Measurements from ENCODE around the gene LYST.

Gene LYST

GRCh38 chr1:235911300-235911662 is 44.6 kb upstream of the LYST start:
- Histone ChIP-seq H3K79me2 (ENCODE audit: insufficient read depth, low read length) (no peaks in the 10 kb centered on the region), H3K36me3 (ENCODE audit: insufficient read depth, low read length) (no peaks in the 10 kb centered on the region), H3K4me1 (ENCODE audit: insufficient read depth, low read length, poor library complexity, severe bottlenecking) (no peaks in the 10 kb centered on the region), H3K4me2 (ENCODE audit: low read depth, low read length, poor library complexity, severe bottlenecking) (no peak overlapping the region), H3F3A (ENCODE audit: low read depth) (no peaks in the 10 kb centered on the region), H4K20me1 (ENCODE audit: insufficient read depth, low read length, poor library complexity, severe bottlenecking) (no peaks in the 10 kb centered on the region), H3K9ac (ENCODE audit: low read depth, low read length, poor library complexity, severe bottlenecking) (no peak overlapping the region), H3K9me2 (replicated peaks; ENCODE audit: low read depth, low read length) (no peaks in the 10 kb centered on the region), H3K9me3 (ENCODE audit: insufficient read depth, low read depth, low read length) (no peaks in the 10 kb centered on the region), H3K4me3 (ENCODE audit: low read length, poor library complexity, severe bottlenecking) (no peak overlapping the region), H2AFZ (ENCODE audit: low read length) (no peak overlapping the region), H3K27me3 (ENCODE audit: insufficient read depth, low read length, poor library complexity, severe bottlenecking) (no peaks in the 10 kb centered on the region)
- no peak for TF ChIP-seq CTCF (conservative IDR thresholded peaks at IDR 0.05; ENCODE audit: low read length)
- TF ChIP-seq EZH2phosphoT487 (IDR thresholded peaks at IDR 0.05; ENCODE audit: borderline replicate concordance): no peak

DNA sequence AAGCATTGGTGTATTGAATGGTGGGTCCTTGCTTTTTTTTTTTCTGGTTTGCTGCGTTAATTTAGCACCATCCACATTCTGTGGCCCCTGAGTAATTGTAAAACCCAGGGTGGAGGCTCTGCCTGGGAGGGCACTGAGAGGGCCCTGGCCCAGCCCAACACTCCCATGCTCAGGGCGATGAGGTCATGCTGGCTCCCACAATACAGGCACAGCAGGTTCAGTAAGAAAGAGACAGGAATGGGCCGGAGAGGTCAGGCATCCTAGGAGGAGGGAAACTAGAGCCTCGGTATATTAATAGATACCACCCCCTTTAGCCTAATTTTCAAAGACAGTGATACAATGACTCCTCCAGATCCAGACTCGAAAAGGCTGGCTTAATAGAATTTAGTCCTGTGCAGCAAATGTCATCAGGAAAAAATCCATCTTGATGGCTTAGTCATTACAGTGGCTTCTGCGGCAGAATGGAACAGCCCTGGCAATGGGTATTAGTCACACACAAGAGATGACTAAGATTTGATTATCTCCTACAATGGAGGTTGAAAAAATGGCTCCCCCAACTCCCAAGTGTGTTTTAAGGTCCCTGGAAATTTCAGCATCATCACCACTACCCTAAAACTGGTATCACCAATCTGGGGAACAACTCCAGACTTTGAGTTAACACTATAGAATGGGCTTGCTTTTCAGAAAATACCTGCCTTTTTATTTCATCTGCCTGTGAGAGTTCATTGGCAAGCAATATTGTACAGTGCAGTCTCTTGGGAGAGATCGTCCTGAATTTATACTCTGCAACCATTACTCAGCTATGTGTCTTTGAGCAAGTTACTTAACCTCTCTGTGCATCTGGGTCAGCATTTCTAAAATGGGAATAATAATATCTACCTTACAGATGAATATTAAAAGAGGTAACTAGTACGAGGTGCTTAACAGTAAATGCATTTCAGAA is 43.9 kb upstream of the LYST start:
- Histone ChIP-seq H2AFZ (ENCODE audit: low read length) (no peak overlapping the region), H3K4me2 (ENCODE audit: low read depth, low read length, poor library complexity, severe bottlenecking) (no peak overlapping the region), H4K20me1 (ENCODE audit: insufficient read depth, low read length, poor library complexity, severe bottlenecking) (no peaks in the 10 kb centered on the region), H3K79me2 (ENCODE audit: insufficient read depth, low read length) (no peaks in the 10 kb centered on the region), H3K36me3 (ENCODE audit: insufficient read depth, low read length) (no peaks in the 10 kb centered on the region), H3K9ac (ENCODE audit: low read depth, low read length, poor library complexity, severe bottlenecking) (no peak overlapping the region), H3K4me1 (ENCODE audit: insufficient read depth, low read length, poor library complexity, severe bottlenecking) (no peaks in the 10 kb centered on the region), H3K4me3 (ENCODE audit: low read length, poor library complexity, severe bottlenecking) (no peak overlapping the region), H3K9me3 (ENCODE audit: insufficient read depth, low read depth, low read length) (no peaks in the 10 kb centered on the region), H3K9me2 (replicated peaks; ENCODE audit: low read depth, low read length) (no peaks in the 10 kb centered on the region), H3K27me3 (ENCODE audit: insufficient read depth, low read length, poor library complexity, severe bottlenecking) (no peaks in the 10 kb centered on the region), H3F3A (ENCODE audit: low read depth) (no peaks in the 10 kb centered on the region)
- no peak for TF ChIP-seq EZH2phosphoT487 (IDR thresholded peaks at IDR 0.05; ENCODE audit: borderline replicate concordance)
- TF ChIP-seq CTCF (conservative IDR thresholded peaks at IDR 0.05; ENCODE audit: low read length): no peak

GRCh38 chr1:235908742-235909520 is 42.2 kb upstream of the LYST start:
- Histone ChIP-seq H3K9me3 (ENCODE audit: insufficient read depth, low read depth, low read length) (no peaks in the 10 kb centered on the region), H3K27me3 (ENCODE audit: insufficient read depth, low read length, poor library complexity, severe bottlenecking) (no peaks in the 10 kb centered on the region), H3K4me3 (ENCODE audit: low read length, poor library complexity, severe bottlenecking) (no peak overlapping the region), H3K4me2 (ENCODE audit: low read depth, low read length, poor library complexity, severe bottlenecking) (no peak overlapping the region), H3K36me3 (ENCODE audit: insufficient read depth, low read length) (no peaks in the 10 kb centered on the region), H3F3A (ENCODE audit: low read depth) (no peaks in the 10 kb centered on the region), H3K79me2 (ENCODE audit: insufficient read depth, low read length) (no peaks in the 10 kb centered on the region), H3K9me2 (replicated peaks; ENCODE audit: low read depth, low read length) (no peaks in the 10 kb centered on the region), H2AFZ (ENCODE audit: low read length) (no peak overlapping the region), H4K20me1 (ENCODE audit: insufficient read depth, low read length, poor library complexity, severe bottlenecking) (no peaks in the 10 kb centered on the region), H3K9ac (ENCODE audit: low read depth, low read length, poor library complexity, severe bottlenecking) (no peak overlapping the region), H3K4me1 (ENCODE audit: insufficient read depth, low read length, poor library complexity, severe bottlenecking) (no peaks in the 10 kb centered on the region)
- TF ChIP-seq EZH2phosphoT487 (IDR thresholded peaks at IDR 0.05; ENCODE audit: borderline replicate concordance): no peak
- no peak for TF ChIP-seq CTCF (conservative IDR thresholded peaks at IDR 0.05; ENCODE audit: low read length)
